HG03159 (cell line): ENCODE data around the gene SIN3B.

Experiments used
- ATAC-seq: cut with Tn5 transposase; IDR thresholded peaks from one replicate; pipeline ENCODE4 v1.9.1; 2021; ENCODE audit warnings: mild to moderate bottlenecking, moderate library complexity; ENCODE audit not compliant: unreplicated experiment

Gene SIN3B

GRCh38 chr19:16887353-16888265 lies 58.4 kb downstream of the SIN3B start:
- no peak for ATAC-seq

GRCh38 chr19:16888629-16889365 lies 59.6 kb downstream of the SIN3B start, which contains the start of gene F2RL3:
Gene F2RL3, plus strand, starts transcription at chr19:16888999. Its CDS starts 191 bp downstream, at chr19:16889190.
- peak; percentile 44 for ATAC-seq

- no peak for ATAC-seq
Observed at GRCh38 chr19:16889366-16889882, 60.2 kb downstream of the SIN3B start.

- ATAC-seq: no peak
Observed at GRCh38 chr19:16889883-16890460, 60.8 kb downstream of the SIN3B start.

DNA sequence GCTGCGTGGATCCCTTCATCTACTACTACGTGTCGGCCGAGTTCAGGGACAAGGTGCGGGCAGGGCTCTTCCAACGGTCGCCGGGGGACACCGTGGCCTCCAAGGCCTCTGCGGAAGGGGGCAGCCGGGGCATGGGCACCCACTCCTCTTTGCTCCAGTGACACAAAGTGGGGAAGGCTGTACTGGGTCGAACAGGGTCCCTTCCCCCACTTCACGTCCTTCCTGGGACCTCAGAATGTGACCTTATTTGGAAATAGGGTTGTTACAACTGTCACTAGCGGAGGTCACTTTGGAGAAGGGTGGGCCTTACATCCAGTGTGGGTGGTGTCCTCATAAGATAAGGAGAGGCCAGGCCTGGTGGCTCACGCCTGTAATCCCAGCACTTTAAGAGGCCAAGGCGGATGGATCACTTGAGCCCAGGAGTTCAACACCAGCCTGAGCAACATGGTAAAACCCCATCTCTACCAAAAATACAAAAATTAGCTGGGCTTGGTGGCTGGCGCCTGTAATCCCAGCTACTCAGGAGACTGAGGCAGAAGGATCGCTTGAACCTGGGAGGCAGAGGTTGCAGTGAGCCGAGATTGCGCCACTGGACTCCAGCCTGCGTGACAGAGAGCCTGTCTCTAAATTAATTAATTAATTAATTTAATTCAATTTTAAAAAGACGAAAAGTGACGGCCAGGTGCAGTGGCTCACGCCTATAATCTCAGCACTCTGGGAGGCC lies 61.4 kb downstream of the SIN3B start:
- ATAC-seq: no peak

- no peak for ATAC-seq
Observed at GRCh38 chr19:16891696-16892382, 62.6 kb downstream of the SIN3B start.

- ATAC-seq: no peak
Observed at GRCh38 chr19:16892436-16892835, 63.2 kb downstream of the SIN3B start.

GRCh38 chr19:16892868-16893685 lies 63.9 kb downstream of the SIN3B start:
- no peak for ATAC-seq

DNA sequence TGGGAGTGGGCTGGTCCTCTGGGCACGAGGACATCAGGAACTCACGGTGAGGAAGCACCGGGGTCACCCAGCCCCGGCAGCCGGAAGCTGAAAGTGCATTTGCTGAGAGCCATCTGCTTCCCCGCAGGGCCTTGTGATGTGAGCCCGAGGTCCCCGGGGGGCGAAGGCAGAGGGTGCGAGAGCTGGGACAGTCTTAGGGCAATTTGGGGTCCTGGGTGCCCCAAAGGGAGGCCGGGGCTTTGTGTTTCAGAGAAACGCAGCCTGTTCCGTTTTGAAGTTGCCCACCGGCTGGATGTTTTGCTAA lies 64.4 kb downstream of the SIN3B start:
- ATAC-seq: no peak

DNA sequence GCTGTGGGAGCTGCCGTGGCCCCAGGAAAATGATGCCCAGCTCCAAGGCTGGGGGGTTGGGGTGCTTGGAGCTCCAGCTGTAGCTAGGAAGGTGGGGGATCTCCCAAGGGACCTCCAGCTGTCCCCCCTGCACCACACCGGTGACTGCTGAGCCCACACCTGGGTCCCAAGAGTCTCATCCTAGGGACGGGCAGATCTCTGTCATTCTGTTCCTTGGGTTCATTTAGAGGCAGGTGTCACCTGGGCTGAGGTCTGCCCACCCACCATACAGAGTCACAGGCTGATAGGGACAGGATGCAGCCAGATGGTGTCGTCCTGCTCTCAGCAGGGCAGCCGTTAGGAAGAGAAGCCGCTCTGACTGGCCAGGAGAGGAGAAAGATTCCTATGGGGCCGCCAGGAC lies 64.9 kb downstream of the SIN3B start:
- ATAC-seq: no peak

DNA sequence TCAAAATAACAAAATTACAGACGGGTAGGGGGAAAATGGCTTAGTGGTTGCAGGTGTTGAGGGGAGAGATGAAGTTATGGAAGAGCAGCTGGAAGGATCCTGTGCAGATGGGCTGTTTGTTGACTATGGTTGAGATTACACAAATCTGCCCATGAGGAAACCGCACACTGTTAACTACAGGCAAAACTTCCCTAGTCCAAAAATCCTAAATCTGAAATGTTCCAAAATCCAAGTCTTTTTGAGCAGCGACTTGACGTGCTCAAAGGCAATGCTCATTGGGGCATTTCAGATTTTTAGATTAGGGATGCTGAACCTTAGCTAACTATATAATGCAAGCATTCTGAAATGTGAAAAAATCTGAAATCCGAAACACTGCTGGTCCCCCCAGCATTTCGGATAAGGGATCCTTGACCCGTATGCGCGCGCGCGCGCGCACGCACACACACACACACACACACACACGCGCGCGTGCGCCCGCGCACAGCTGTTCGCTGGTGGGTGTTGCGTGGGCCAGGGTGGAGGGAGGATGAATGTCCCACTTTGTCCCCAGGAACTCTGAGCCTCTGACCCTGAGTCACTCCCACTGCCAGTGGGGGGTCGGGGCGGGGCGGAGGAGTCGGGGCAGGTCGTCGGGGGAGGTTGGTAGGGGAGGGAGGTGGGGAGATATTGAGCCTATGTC lies 66.4 kb downstream of the SIN3B start:
- ATAC-seq: no peak

GRCh38 chr19:16896146-16897028 lies 67.2 kb downstream of the SIN3B start:
- ATAC-seq: peak; percentile 29

- peak; percentile 42 for ATAC-seq
Observed at GRCh38 chr19:16897029-16897855, 68.0 kb downstream of the SIN3B start.

DNA sequence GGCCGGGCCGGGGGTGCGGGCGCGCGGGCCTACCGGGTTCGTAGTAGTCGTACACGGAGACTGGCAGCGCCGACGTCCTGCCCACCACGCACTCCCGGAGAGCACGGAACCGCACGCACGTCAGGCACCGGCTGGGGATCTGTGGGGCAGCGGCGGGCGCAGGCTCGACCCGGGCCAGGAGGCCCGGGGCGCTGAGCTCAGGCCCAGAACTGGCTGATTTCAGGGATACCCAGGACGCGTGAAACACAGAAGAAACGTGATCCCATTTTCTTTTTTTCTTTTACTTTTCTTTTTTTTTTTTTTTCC lies 68.6 kb downstream of the SIN3B start:
- ATAC-seq: no peak

GRCh38 chr19:16898361-16899015 lies 69.3 kb downstream of the SIN3B start:
- no peak for ATAC-seq

- ATAC-seq: no peak
Observed at GRCh38 chr19:16899566-16900075, 70.4 kb downstream of the SIN3B start.
